Mesodermal cell (in vitro differentiated cells): Measurements from ENCODE around the gene IGSF6.
"Not testable (repeated sequence)": the region's sequence is repeated elsewhere in the genome, so short reads cannot be mapped to it uniquely, and the experiment has no call there.

Experiments used
- H3K27ac ChIP-seq: 2 replicates; pipeline ENCODE4 v1.7.0; 2013; ENCODE audit warnings: mild to moderate bottlenecking, low read depth, low read length, moderate library complexity; ENCODE audit not compliant: severe bottlenecking
- H3K36me3 ChIP-seq: 2 replicates; pipeline ENCODE4 v1.7.1; 2013; ENCODE audit warnings: mild to moderate bottlenecking, low read length, moderate library complexity; ENCODE audit not compliant: control insufficient read depth, insufficient read depth
- H3K4me1 ChIP-seq: one replicate; pipeline ENCODE4 v1.7.1; 2013; ENCODE audit warnings: mild to moderate bottlenecking, low read length; ENCODE audit not compliant: insufficient read depth, control insufficient read depth, poor library complexity, severe bottlenecking
- H3K4me3 ChIP-seq: 2 replicates; pipeline ENCODE4 v1.7.0; 2013; ENCODE audit warnings: low read length, control low read depth, mild to moderate bottlenecking; ENCODE audit not compliant: insufficient read depth, poor library complexity, severe bottlenecking; ENCODE audit errors: extremely low read depth
- H3K9me3 ChIP-seq: 2 replicates; pipeline ENCODE4 v1.7.1; 2013; ENCODE audit warnings: mild to moderate bottlenecking, low read length, moderate library complexity; ENCODE audit not compliant: control insufficient read depth
- WGBS, 2 experiments: methylation state at CpG; one replicate each; pipeline ENCODE4 v1.1.5; 2013; ENCODE audit warnings: missing lambda C conversion rate in 2 of 2; ENCODE audit not compliant: insufficient coverage in 2 of 2; 5-methylcytosine and 5-hydroxymethylcytosine counted together

Gene IGSF6

DNA sequence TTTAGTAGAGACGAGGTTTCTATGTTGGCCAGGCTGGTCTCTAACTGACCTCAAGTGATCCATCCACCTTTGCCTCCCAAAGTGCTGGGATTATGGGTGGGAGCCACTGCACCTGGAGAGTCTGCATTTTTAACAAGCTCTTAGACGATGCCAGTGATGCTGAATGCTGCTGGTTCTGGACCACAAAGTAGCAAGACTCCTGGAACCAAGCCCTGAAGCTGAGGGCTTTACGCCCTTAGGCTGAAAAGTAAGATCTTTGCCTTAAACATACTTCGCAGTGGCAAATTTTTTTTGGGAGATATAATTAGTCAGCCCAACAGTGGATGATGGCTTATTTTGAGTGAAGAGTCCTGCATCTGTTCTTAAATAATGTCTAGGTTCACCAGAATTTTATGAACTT, 39.0 kb downstream of the IGSF6 start:
- WGBS, 2 experiments: 95 to 98% methylated on average over 3 to 4 of the region's 4 CpGs
- H3K27ac ChIP-seq: no peak overlapping the region

GRCh38 chr16:21611556-21612384, 40.6 kb downstream of the IGSF6 start:
- Histone ChIP-seq H3K4me1 (peaks cover 9% of the 10 kb centered on the region), H3K9me3 (no peaks in the 10 kb centered on the region), H3K36me3 (peaks cover 24% of the 10 kb centered on the region), H3K4me3 (no peak overlapping the region), H3K27ac (peak overlapping the region; percentile 41)
- WGBS, 2 experiments: 93% methylated on average over 3 of the region's 7 CpGs; no CpG with 5 or more reads in 1 of the 2 experiments

More for the DNA sequence above, 39.0 kb downstream of the IGSF6 start:
- Histone ChIP-seq H3K4me3 (no peak overlapping the region), H3K4me1 (peaks cover 9% of the 10 kb centered on the region), H3K36me3 (peaks cover 34% of the 10 kb centered on the region), H3K9me3 (no peaks in the 10 kb centered on the region)

GRCh38 chr16:21611198-21611555, 41.2 kb downstream of the IGSF6 start:
- Histone ChIP-seq H3K4me3 (no peak overlapping the region), H3K27ac (no peak overlapping the region), H3K4me1 (peaks cover 9% of the 10 kb centered on the region), H3K36me3 (peaks cover 24% of the 10 kb centered on the region), H3K9me3 (no peaks in the 10 kb centered on the region)
- WGBS, 2 experiments: 70 to 87% methylated on average over 4 of the region's 4 CpGs

DNA sequence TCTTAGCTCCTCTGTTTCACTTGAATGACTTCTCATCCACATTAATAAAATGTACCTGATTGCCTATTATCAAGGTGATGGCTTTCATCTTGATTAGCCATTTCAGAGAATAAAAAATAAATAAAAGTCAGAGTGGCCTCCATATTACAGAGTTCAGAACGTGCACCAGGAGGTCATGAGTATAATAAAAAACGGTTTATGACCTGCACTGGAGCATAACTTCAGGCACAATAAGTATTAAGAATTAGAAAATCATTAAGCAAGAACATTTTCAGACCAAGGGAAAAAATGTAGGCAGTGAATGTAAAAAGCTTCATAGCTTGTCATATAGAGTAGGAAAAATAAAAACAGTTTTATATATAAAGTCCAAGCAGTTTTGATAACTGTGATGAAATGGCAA, 41.6 kb downstream of the IGSF6 start:
- no CpG with 5 or more reads among the region's 2 CpGs for WGBS, 2 experiments
- Histone ChIP-seq H3K4me3 (no peak overlapping the region), H3K36me3 (peaks cover 20% of the 10 kb centered on the region), H3K27ac (no peak overlapping the region), H3K9me3 (no peaks in the 10 kb centered on the region), H3K4me1 (peaks cover 9% of the 10 kb centered on the region)

DNA sequence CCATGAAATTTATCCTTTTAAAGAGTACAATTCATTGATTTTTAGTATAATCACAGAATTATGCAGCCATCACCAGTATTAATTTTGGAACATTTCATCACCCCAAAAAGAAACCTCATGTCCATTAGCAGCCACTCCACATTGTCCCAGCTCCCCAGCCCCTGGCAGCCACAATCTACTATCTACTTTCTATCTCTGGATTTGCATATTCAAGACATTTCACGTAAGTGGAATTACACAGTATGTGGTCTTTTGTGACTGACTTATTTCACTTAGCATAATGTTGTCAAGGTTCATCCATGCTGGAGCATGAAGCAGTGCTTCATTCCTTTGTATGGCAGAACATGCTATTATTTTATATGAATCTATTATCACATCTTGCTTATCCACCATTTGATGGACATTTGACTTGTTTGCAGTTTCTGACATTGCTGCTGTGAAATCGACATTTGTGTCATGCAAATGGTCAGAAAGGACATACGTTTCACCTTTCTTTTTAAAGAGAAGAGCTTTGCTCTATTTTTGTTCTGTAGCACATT, 42.3 kb downstream of the IGSF6 start:
- 79 to 80% methylated on average over 1 to 3 of the region's 3 CpGs for WGBS, 2 experiments
- H3K9me3 ChIP-seq: no peaks in the 10 kb centered on the region
- H3K4me3 ChIP-seq: no peak overlapping the region
- peaks cover 9% of the 10 kb centered on the region for H3K4me1 ChIP-seq
- no peak overlapping the region for H3K27ac ChIP-seq
- peaks cover 13% of the 10 kb centered on the region for H3K36me3 ChIP-seq

- Histone ChIP-seq H3K36me3 (peaks cover 11% of the 10 kb centered on the region), H3K9me3 (no peaks in the 10 kb centered on the region), H3K27ac (no peak overlapping the region), H3K4me1 (peaks cover 16% of the 10 kb centered on the region), H3K4me3 (no peak overlapping the region)
- WGBS, 2 experiments: 83 to 95% methylated on average over 1 to 2 of the region's 3 CpGs
These were observed 43.6 kb downstream of the IGSF6 start for GRCh38 chr16:21608639-21609328.

DNA sequence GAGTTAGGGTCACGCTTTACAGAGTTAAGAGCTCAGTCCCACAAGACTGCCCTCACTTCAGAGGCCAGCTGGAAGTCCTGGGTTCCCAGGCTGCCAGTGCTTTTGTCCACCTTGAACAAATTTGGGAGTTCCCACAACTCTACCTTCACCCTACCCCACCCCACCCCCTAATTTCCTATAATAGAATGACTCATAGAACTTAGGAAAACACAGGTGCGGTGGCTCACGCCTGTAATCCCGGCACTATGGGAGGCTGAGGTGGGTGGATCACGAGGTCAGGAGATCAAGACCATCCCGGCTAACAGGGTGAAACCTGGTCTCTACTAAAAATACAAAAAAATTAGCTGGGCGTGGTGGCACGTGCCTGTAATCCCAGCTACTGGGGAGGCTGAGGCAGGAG, 46.6 kb downstream of the IGSF6 start:
- H3K27ac ChIP-seq, H3K36me3 ChIP-seq, H3K4me3 ChIP-seq, H3K9me3 ChIP-seq: not testable (repeated sequence)
- WGBS, 2 experiments: 93 to 95% methylated on average over 7 of the region's 8 CpGs
- peaks cover 22% of the 10 kb centered on the region for H3K4me1 ChIP-seq

DNA sequence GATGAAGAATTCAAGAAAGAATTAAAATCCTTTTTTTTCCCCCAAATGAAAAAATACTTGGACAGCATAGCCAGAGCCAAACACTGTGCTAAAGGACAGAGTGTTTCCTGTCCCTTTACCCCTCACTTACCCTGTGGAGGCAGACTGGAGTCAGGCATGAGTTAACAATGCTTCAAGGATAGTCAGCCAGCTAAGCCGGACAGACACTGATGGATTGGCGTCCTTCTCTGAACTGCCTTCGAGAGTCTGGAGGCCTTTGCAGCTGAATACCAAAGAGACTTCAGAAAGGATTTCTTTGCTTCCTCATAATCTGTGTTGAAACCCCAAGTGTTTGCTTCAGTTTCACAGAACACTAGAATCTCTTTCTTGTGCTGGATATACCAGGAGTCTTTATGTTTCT, 48.5 kb downstream of the IGSF6 start:
- peaks cover 18% of the 10 kb centered on the region for H3K4me1 ChIP-seq
- WGBS, 2 experiments: 80 to 92% methylated on average over 3 of the region's 3 CpGs
- no peaks in the 10 kb centered on the region for H3K9me3 ChIP-seq
- peaks cover 4% of the 10 kb centered on the region for H3K36me3 ChIP-seq
- no peak overlapping the region for H3K4me3 ChIP-seq
- peak overlapping the region; percentile 65 for H3K27ac ChIP-seq

- peaks cover 18% of the 10 kb centered on the region for H3K4me1 ChIP-seq
- WGBS, 2 experiments: 86 to 97% methylated on average over 2 to 3 of the region's 3 CpGs
- H3K27ac ChIP-seq: no peak overlapping the region
- H3K9me3 ChIP-seq: no peaks in the 10 kb centered on the region
- H3K4me3 ChIP-seq: no peak overlapping the region
- peaks cover 4% of the 10 kb centered on the region for H3K36me3 ChIP-seq
These were observed 49.6 kb downstream of the IGSF6 start for GRCh38 chr16:21602785-21603184.

- Histone ChIP-seq H3K4me1 (peaks cover 18% of the 10 kb centered on the region), H3K27ac (peak overlapping the region; percentile 92), H3K36me3 (peaks cover 4% of the 10 kb centered on the region), H3K9me3 (no peaks in the 10 kb centered on the region), H3K4me3 (peak overlapping the region; percentile 80)
- WGBS, 2 experiments: 1 to 2% methylated on average over 29 to 50 of the region's 52 CpGs
These were observed 52.2 kb downstream of the IGSF6 start for GRCh38 chr16:21600031-21600773.
